ENCODE results near the gene GRM8.

DNA sequence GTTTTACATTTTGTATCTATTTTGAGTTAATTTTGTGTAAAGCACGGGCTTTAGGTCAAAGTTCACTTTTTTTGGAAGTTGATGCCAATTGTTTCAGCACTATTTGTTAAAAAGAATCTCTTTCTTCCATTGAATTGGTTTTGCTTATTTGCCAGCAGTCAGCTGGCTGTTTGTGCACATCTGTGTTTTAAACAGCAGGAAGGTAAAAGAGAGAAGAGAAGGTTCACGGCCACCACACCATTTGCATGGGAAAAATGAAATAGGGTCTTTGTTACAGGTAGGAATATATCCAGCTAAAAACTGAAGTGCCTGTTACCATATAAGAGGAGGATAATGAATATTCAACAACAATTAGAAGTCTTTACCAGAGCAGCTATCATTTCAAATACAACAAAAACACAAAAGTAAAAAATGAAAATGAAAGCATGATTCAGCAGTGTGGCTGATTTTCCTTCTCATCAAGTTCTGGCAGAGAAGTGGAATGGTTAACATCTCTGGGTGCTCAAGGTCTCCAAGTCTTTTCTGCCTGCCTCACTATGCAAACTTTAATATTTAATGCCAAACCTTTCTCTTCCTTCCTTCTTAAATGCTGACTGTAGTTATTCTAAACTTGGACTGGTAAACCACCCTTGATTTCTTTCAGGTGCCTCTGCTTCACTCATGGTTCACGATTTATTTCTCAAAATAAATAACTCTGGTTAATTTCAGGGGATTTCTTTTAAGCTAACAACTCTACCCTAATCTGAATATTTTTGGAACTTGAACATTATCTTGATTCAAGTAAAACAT, 841.5 kb downstream of the GRM8 start:
- TF ChIP-seq, protein P1, sequence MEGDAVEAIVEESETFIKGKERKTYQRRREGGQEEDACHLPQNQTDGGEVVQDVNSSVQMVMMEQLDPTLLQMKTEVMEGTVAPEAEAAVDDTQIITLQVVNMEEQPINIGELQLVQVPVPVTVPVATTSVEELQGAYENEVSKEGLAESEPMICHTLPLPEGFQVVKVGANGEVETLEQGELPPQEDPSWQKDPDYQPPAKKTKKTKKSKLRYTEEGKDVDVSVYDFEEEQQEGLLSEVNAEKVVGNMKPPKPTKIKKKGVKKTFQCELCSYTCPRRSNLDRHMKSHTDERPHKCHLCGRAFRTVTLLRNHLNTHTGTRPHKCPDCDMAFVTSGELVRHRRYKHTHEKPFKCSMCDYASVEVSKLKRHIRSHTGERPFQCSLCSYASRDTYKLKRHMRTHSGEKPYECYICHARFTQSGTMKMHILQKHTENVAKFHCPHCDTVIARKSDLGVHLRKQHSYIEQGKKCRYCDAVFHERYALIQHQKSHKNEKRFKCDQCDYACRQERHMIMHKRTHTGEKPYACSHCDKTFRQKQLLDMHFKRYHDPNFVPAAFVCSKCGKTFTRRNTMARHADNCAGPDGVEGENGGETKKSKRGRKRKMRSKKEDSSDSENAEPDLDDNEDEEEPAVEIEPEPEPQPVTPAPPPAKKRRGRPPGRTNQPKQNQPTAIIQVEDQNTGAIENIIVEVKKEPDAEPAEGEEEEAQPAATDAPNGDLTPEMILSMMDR (IDR thresholded peaks at IDR 0.05; ENCODE audit: low read depth, low read length, poor library complexity, severe bottlenecking) = no peak
- no peak for TF ChIP-seq EZH2phosphoT487 (IDR thresholded peaks at IDR 0.05; ENCODE audit: borderline replicate concordance, low read length)
